NCI-H748 (cell line): ENCODE measurements around the gene CAAP1.
"Not testable (repeated sequence)": the region's sequence is repeated elsewhere in the genome, so short reads cannot be mapped to it uniquely, and the experiment has no call there.

Source experiments
- DNase-seq: peaks from one replicate; lab custom pipeline; 2025; ENCODE audit not compliant: unreplicated experiment; lab: John Stamatoyannopoulos, UW

The CAAP1 gene

DNA sequence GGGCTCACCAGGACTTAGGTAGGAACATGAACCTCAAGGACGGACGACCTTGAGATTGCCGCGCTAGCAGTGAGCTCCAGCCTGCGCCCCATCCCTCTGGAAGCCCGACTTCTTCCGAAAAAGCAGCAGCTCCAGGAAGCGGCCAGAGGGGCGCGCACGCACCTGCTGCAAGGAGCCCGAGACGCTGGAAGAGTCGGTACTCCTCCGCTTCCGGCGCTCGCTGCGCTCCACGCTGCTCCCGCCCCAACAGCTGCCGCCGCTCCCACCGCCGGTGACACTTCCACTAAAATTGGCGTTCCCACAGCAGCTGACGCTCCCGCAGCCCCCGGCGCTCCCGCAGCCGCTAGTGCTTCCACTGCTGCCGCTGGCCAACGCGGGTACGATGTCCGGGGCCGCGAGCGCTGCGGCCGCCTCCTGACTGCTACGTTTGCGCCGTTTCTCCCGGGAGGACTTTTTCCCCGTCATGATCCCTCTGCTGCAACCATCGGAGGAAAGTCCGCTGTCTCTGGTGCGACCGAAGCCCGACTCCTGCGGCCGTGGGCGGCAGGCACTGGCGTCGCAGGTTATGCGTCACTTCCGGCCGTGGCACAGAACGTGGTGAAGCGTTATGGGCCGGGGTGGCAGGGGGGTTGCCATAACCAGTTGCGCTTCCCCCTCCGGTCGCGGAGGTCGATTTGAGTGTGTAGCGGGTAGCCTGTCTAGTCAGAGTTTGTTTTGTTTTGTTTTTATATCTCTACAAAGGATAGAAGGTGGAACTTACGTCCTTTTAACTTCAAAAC lies at the start of gene CAAP1:
TSS of gene CAAP1 (minus strand) at position 552 of the 779 bp plus-strand sequence. CDS start at position 465, 87 bp downstream.
- DNase-seq = peak; percentile 98

DNA sequence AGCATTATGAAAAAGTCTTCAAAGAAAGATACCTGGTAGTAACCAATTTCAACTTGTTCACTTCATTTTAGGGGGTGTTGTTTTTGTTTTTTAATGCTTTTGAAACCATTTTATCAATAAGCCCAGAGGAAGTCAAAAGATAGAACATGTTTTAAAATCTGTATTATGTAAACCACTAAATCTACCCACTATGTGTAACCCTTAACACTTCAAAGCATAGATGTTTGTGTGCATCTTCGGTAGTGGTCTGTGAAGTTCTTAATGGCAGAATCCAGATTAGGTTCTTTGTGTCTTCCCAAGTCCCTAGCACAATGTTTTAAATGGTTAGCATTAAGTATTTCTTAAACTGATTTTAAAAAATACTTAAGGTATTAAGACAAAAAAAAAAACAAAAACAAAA lies 48.2 kb upstream of the CAAP1 start:
- DNase-seq = no peak

GRCh38 chr9:26939955-26940711 lies 47.5 kb upstream of the CAAP1 start:
- DNase-seq = no peak

DNA sequence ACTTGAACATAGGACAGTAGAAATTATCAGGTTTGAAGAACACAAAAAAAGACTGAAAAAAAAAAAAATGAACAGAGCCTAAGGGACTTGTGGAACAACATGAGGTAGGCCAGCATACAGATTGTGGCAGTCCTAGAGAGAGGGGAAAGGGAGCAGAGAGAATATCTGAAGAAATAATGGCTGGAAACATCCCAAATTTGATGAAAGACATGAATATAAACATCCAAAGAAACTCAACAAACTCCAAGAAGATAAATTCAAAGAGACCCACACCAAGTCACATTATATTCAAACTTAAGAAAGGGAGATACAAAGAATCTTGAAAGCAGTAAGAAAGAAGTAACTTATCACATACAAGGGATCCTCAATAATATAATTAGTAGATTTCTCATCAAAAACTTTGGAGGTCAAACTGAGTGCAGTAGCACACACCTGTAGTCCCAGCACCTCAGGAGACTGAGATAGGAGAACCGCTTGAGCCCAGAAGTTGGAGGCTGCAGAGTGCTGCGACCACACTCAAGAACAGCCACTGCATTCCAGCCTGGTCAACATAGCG lies 45.3 kb upstream of the CAAP1 start:
- DNase-seq = no peak

DNA sequence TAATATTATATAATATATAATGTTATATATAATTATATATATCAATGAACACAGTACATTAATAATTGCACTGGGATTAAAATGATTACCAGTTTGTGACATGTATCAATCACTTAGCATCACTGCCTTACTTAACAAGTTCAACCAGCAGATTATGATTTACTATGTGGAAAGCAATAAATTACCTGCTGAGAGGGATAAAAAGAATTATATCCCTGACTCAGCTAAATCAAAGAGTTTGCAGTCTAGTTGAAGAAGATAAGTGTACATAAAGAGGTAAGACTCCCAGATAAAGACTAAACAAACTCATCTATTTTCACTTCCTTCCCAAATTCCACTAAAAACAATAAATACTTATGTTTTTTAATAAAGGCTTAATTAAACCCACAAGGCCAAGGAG lies 43.2 kb upstream of the CAAP1 start:
- no peak for DNase-seq

GRCh38 chr9:26928902-26929495 lies 36.4 kb upstream of the CAAP1 start:
- no peak for DNase-seq

GRCh38 chr9:26925609-26926008 lies 33.0 kb upstream of the CAAP1 start:
- DNase-seq = no peak

- DNase-seq = no peak
These were observed 27.1 kb upstream of the CAAP1 start for GRCh38 chr9:26919698-26920097.

DNA sequence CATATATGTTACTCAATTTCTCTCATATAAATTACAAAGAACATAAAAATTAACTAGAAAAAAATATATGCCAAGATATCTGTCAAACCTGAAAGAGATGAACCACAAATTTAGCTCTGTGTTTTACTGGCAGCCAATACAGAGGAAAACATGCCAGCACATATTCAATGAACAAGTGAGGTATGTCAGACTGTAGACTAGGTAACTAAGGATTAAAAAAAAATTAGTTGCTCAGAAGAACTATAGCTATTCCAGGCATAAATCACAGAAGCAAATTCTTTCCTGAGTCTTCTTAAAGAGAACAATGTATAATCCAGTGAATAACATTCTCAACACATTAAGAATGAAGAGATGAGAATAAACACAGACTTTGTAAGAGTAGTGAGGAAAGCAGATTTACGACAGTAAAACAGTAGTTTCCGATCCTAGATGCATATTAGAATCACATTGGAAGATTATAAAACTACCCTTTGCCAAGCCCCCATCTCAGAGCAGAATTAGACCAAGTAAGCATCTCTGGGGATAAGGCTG lies 20.6 kb upstream of the CAAP1 start:
- no peak for DNase-seq

DNA sequence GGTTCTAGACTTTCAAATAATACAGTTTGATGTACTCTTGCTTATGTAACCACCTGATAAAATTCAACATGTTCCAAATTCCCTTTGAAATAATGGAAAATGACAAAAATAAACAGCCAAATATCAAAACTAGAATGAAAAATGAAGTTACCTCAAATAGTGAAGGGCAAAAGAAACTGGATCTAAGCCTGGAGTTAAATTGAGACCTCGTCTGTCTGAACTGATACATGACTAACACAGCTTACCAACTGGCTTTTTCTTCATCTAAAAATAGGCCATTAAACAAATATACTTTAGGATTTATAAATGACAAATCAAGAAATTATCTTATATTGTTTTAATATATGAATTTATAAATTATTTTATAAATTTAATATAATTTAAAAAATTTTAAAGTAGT lies 12.1 kb upstream of the CAAP1 start:
- DNase-seq = no peak

DNA sequence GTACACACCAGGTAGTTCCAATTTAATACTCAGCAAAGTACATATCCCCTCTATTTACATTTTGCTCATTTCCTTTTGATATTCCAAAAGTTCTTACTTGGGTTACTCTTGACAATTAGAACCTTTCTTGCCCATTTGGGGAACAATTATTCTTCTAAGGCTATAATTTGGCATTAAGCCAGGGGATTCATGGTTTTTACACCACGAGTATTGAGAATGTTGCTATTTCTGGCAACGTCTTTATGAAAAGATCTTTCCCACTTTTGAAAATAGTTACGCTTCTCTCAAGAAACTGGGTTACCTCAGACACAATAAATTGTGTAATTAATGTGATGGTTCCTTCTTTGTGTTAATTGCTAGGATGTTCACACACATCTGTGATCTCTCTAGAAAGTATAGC lies 11.5 kb upstream of the CAAP1 start:
- no peak for DNase-seq

DNA sequence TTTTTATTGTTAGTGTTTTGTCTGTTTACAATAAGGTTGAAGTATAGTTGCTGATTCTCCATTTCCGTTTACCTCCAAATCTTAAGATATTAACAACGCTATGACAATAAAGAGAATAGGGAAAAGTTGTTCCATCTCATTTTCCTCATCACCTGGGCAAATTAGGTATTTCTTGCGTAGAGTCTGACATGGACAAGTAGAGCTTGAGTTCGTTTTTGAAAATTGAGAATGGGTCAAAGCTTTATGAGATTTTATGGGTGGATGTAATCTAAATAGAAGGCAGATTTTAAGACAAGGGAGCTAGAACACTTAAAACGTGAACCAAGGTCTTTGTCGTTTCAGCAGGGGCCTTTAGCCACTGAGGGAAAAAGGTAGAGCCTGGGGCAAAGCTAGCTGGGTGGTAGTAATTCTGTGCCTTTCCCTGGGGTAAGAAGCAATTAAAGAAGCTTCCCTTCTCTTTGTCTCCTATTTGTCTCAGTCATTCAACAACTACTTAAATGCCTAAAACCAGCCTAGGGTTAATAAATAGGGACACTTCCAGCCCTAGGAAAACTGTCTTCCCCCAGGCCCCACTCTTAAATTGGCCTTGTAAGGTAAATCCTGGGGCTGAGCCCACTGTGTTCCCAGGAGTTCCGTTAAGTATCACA lies 551 bp upstream of the CAAP1 start:
- peak; percentile 30 for DNase-seq

- peak; percentile 11 for DNase-seq
These were observed 876 bp downstream of the CAAP1 start for GRCh38 chr9:26891726-26892125.

- DNase-seq = no peak
These were observed 4.3 kb downstream of the CAAP1 start for GRCh38 chr9:26888271-26888670.

GRCh38 chr9:26882154-26882553 lies 10.4 kb downstream of the CAAP1 start:
- no peak for DNase-seq

- DNase-seq = no peak
These were observed 12.3 kb downstream of the CAAP1 start for GRCh38 chr9:26880262-26880661.

- not testable (repeated sequence) for DNase-seq
These were observed 17.4 kb downstream of the CAAP1 start for GRCh38 chr9:26875155-26875554.

GRCh38 chr9:26870292-26870691 lies 22.3 kb downstream of the CAAP1 start:
- DNase-seq = no peak

DNA sequence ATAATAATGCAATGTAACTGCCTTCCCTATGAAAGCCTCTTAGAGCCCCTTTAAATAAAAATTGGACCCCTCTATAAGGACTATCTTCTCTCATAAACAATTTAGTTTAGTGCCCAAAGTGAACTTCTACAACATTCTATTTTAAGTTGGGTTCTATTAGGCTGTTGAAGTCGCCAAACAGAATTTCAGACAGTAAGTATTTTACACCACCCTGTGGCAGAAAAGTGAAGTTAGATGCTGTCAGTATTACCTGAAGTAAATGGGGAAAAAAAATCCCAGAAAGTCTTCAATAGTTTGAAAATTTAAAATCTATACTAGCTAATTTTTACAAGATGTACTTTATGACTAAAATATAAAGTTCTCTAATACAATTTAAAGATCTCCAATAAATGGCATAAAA lies 29.5 kb downstream of the CAAP1 start:
- DNase-seq = no peak

DNA sequence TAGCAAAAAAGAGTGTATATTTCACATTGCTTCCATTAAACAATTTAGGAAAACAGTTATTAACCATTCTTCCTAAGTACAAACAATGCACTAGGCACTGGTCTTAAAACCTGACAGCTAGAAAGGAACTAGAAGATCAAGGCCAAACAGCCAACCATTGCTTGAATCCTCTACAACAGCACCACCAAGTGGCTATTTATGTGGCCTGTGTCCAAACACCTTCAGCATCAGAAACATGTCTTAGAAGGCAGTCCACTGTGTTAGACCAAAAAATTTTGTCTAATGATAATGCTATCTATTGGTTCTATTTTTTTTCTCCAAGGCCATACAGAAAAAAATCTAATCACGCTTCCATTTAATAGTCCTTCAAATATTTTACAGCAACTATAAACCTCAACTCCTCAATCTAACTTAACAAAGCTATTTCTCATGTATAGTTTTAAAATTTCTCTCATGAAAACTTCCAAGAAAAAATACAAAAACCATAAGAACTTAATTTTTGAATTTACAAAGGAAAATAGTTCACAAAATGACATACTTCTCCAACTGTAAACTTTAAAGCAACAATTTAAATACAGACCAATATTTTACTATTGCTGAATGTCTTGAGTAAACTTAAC lies 36.1 kb downstream of the CAAP1 start:
- DNase-seq = peak; percentile 69

GRCh38 chr9:26850995-26851394 lies 41.6 kb downstream of the CAAP1 start:
- DNase-seq = no peak
